CD14-positive monocyte (primary cell): ENCODE measurements around the gene CEP250. TPM values are rescaled to one million over a fixed set of nuclear protein-coding genes. Genes with fewer than 3 reads are reported as not detected.

Source experiments
- DNase-seq, 3 donors: peaks; one replicate each; pipeline ENCODE4 v3.0.0-alpha.2; 2011 to 2022
- H2AFZ ChIP-seq: 2 replicates; pipeline ENCODE4 v1.6.0; 2012; ENCODE audit warnings: mild to moderate bottlenecking, low read depth, low read length, inconsistent platforms; ENCODE audit not compliant: insufficient read depth, poor library complexity, severe bottlenecking
- H3K27ac ChIP-seq, 2 donors: 1 replicate in 1 of 2; 2 replicates in 1 of 2; pipeline ENCODE4 v1.5.1; 2012 to 2013; ENCODE audit warnings: low read length in 2 of 2, control low read depth in 1 of 2, inconsistent platforms in 1 of 2, low read depth in 1 of 2, mild to moderate bottlenecking in 1 of 2
- H3K27me3 ChIP-seq, 2 donors: one replicate each; pipeline versions ENCODE4 v1.6.0 to v1.6.1; 2011 to 2013; ENCODE audit warnings: low read length in 2 of 2; ENCODE audit not compliant: control insufficient read depth in 2 of 2, insufficient read depth in 2 of 2
- H3K36me3 ChIP-seq, 2 donors: replicated peaks in 1 of 2; 1 replicate in 1 of 2; 2 replicates in 1 of 2; pipeline versions ENCODE4 v1.5.1 to v1.6.1; 2012 to 2013; ENCODE audit warnings: low read length in 2 of 2, control low read depth in 1 of 2, inconsistent platforms in 1 of 2, mild to moderate bottlenecking in 1 of 2; ENCODE audit not compliant: insufficient read depth in 2 of 2, control insufficient read depth in 1 of 2
- H3K4me1 ChIP-seq, 2 donors: 1 replicate in 1 of 2; 2 replicates in 1 of 2; pipeline versions ENCODE4 v1.5.1 to v1.6.1; 2012 to 2013; ENCODE audit warnings: low read length in 2 of 2, control low read depth in 1 of 2, inconsistent platforms in 1 of 2, mild to moderate bottlenecking in 1 of 2, moderate library complexity in 1 of 2; ENCODE audit not compliant: insufficient read depth in 2 of 2, control insufficient read depth in 1 of 2
- H3K4me2 ChIP-seq: replicated peaks from 2 replicates; pipeline ENCODE3; 2012; ENCODE audit warnings: low read length, moderate library complexity, mild to moderate bottlenecking; ENCODE audit not compliant: poor library complexity, severe bottlenecking; ENCODE audit errors: extremely low read depth
- H3K4me3 ChIP-seq, 3 experiments: fragments of 200-600 bp in 1 of 3; sonication (generic) in 1 of 3; replicated peaks in 1 of 3; 1 replicate in 2 of 3; 2 replicates in 1 of 3; pipeline ENCODE4 v1.5.1; 2011 to 2013; ENCODE audit warnings: low read length in 3 of 3, mild to moderate bottlenecking in 3 of 3, control low read depth in 2 of 3, low read depth in 2 of 3, inconsistent platforms in 1 of 3, moderate library complexity in 1 of 3
- H3K79me2 ChIP-seq: 2 replicates; pipeline ENCODE4 v1.6.0; 2012; ENCODE audit warnings: mild to moderate bottlenecking, control low read depth, inconsistent platforms, low read length, moderate library complexity; ENCODE audit not compliant: insufficient read depth
- H3K9ac ChIP-seq: 2 replicates; pipeline ENCODE4 v1.6.0; 2017; ENCODE audit warnings: low read length, mild to moderate bottlenecking; ENCODE audit not compliant: insufficient read depth, poor library complexity, severe bottlenecking
- H3K9me3 ChIP-seq, 2 donors: replicated peaks in 1 of 2; 1 replicate in 1 of 2; 2 replicates in 1 of 2; pipeline versions ENCODE4 v1.5.1 to v1.6.1; 2012 to 2013; ENCODE audit warnings: low read length in 2 of 2, control low read depth in 1 of 2; ENCODE audit not compliant: control insufficient read depth in 1 of 2, insufficient read depth in 1 of 2
- H4K20me1 ChIP-seq: 2 replicates; pipeline ENCODE4 v1.6.0; 2012; ENCODE audit warnings: mild to moderate bottlenecking, low read length, control low read depth, moderate library complexity; ENCODE audit not compliant: insufficient read depth
- H3K27ac Mint-ChIP-seq, 7 donors: one replicate each; pipeline ENCODE4 v1.8.0; 2020; ENCODE audit warnings: mild to moderate bottlenecking in 7 of 7, mixed read lengths in 7 of 7, moderate library complexity in 6 of 7, inconsistent platforms in 2 of 7
- H3K27me3 Mint-ChIP-seq, 3 donors: one replicate each; pipeline ENCODE4 v1.8.0; 2021 to 2022; ENCODE audit warnings: low read depth in 3 of 3, mild to moderate bottlenecking in 3 of 3, mixed read lengths in 3 of 3, moderate library complexity in 3 of 3, inconsistent platforms in 1 of 3
- H3K36me3 Mint-ChIP-seq, 2 donors: one replicate each; pipeline ENCODE4 v1.8.0; 2020; ENCODE audit warnings: mixed read lengths in 2 of 2, inconsistent platforms in 1 of 2, mild to moderate bottlenecking in 1 of 2
- H3K4me1 Mint-ChIP-seq: one replicate; pipeline ENCODE4 v1.8.0; 2020; ENCODE audit warnings: mild to moderate bottlenecking, mixed read lengths
- H3K4me3 Mint-ChIP-seq, 2 donors: one replicate each; pipeline ENCODE4 v1.8.0; 2020; ENCODE audit warnings: mild to moderate bottlenecking in 2 of 2, mixed read lengths in 2 of 2, moderate library complexity in 1 of 2
- H3K9me3 Mint-ChIP-seq, 7 donors: one replicate each; pipeline ENCODE4 v1.8.0; 2020 to 2022; ENCODE audit warnings: mixed read lengths in 7 of 7, mild to moderate bottlenecking in 6 of 7, moderate library complexity in 6 of 7, inconsistent platforms in 2 of 7
- CTCF ChIP-seq: fragments of 200-600 bp; IDR thresholded peaks from one replicate; pipeline ENCODE4 v1.8.0; 2022; ENCODE audit warnings: antibody characterized with exemption, mild to moderate bottlenecking
- WGBS: methylation state at CpG from one replicate; pipeline ENCODE4 v1.1.5; 2013; ENCODE audit warnings: missing lambda C conversion rate; ENCODE audit not compliant: insufficient coverage; 5-methylcytosine and 5-hydroxymethylcytosine counted together
- intact Hi-C, 2 donors: fragments of 100-400 bp; cut with micrococcal nuclease; formaldehyde crosslinking; loops; one replicate each; pipeline versions ENCODE4 v1.15.0 to v1.15.1; 2023
- polyA plus RNA-seq, 3 donors: library from polyadenylated mRNA; depleted of rRNA in 1 of 3; unstranded in 2 of 3; stranded (reverse) in 1 of 3; fragments of 300-500 nt in 2 of 3; fragments of >200 nt in 1 of 3; fragmentation: Illumina TruSeq in 2 of 3; gene quantifications; 1 replicate in 2 of 3; 2 replicates in 1 of 3; pipeline ENCODE4 v1.2.3, GENCODE V29; 2012 to 2021

The CEP250 gene
- polyA plus RNA-seq, 3 donors, result 0.81 to 5.9 (median 1.2) TPM

- no peaks in the 10 kb centered on the region for H3K36me3 Mint-ChIP-seq
- H4K20me1 ChIP-seq, result no peaks in the 10 kb centered on the region
- peaks cover 4% of the 10 kb centered on the region for H3K4me1 Mint-ChIP-seq
- H3K36me3 ChIP-seq, result no peaks in the 10 kb centered on the region
- H3K27ac Mint-ChIP-seq, result no peak overlapping the region
- no peak for DNase-seq
- H3K9me3 Mint-ChIP-seq, result no peaks in the 10 kb centered on the region
- no peak for TF ChIP-seq CTCF
- no peak overlapping the region for H3K4me3 Mint-ChIP-seq
- H3K79me2 ChIP-seq, result no peaks in the 10 kb centered on the region
- no peaks in the 10 kb centered on the region for H3K4me1 ChIP-seq
- no peak overlapping the region for H3K4me3 ChIP-seq
- H2AFZ ChIP-seq, result no peak overlapping the region
- no peak overlapping the region for H3K27ac ChIP-seq
- peaks cover 5 to 13% (median 7%) of the 10 kb centered on the region in 3 donors for H3K27me3 Mint-ChIP-seq
- H3K9me3 ChIP-seq, result no peaks in the 10 kb centered on the region
- no peak overlapping the region for H3K4me2 ChIP-seq
- 95% methylated on average over 49 of the region's 53 CpGs for WGBS
- intact Hi-C loops, result no loop called here
- no peaks in the 10 kb centered on the region for H3K27me3 ChIP-seq
- H3K9ac ChIP-seq, result no peak overlapping the region
Observed at GRCh38 chr20:35434085-35435005, 21.1 kb upstream of the CEP250 start.

- no CpG with 5 or more reads among the region's 4 CpGs for WGBS
- H3K79me2 ChIP-seq, result no peaks in the 10 kb centered on the region
- Mint-ChIP-seq H3K27ac (no peak overlapping the region), H3K4me3 (no peak overlapping the region), H3K4me1 (peaks cover 3% of the 10 kb centered on the region), H3K27me3 (peaks cover 12 to 19% (median 15%) of the 10 kb centered on the region in 3 donors), H3K36me3 (no peaks in the 10 kb centered on the region), H3K9me3 (no peaks in the 10 kb centered on the region)
- H3K36me3 ChIP-seq, result no peaks in the 10 kb centered on the region
- H3K4me2 ChIP-seq, result no peak overlapping the region
- TF ChIP-seq CTCF, result no peak
- intact Hi-C loops, result no loop called here
- no peak for DNase-seq
- H3K4me1 ChIP-seq, result no peaks in the 10 kb centered on the region
- H2AFZ ChIP-seq, result no peak overlapping the region
- no peak overlapping the region for H3K27ac ChIP-seq
- H3K9ac ChIP-seq, result no peak overlapping the region
- no peaks in the 10 kb centered on the region for H3K27me3 ChIP-seq
- H3K4me3 ChIP-seq, result no peak overlapping the region
- H3K9me3 ChIP-seq, result no peaks in the 10 kb centered on the region
- H4K20me1 ChIP-seq, result no peaks in the 10 kb centered on the region
Observed at GRCh38 chr20:35436177-35436573, 19.2 kb upstream of the CEP250 start.
